Heart left ventricle (tissue), 13 donors: ENCODE data around the gene RAG1.

Experiments used
- POLR2A ChIP-seq, 2 donors: fragments of 450-650 bp; IDR thresholded peaks; one replicate each; pipeline ENCODE4 v1.6.1; 2017; ENCODE audit warnings: antibody characterized with exemption in 2 of 2, mild to moderate bottlenecking in 2 of 2, moderate library complexity in 2 of 2
- TF ChIP-seq, protein P1 (sequence below), 12 donors: fragments of 200-600 bp; sonication (generic) in 4 of 12; IDR thresholded peaks; one replicate each; pipeline versions ENCODE4 v1.5.0 to v1.8.0; 2018 to 2022; ENCODE audit warnings: antibody characterized with exemption in 12 of 12, mild to moderate bottlenecking in 5 of 12
- donor health status: ischemic (EF 13 %, LVEDD 7.1; RV severe dilation, severe dysfunction).
- donor health status: DM: no; HTN: yes; CAD: no.
- donor health status: DM: no; HTN: no; CAD: no.
- donor health status: ischemic (EF 25% LVEDD 6.9; RV normal size, moderate dysfunction).
- donor health status: ischemic (EF 25% LVEDD 5.7; RV mildly dilated, moderate dysfunction).
- donor health status: ischemic (EF 35%, LVEDD 5.7; RV mildly dilated, moderate dysfunction).
- donor health status: nonischemic (EF 11% LVEDD 7.7; RV severe dilation, severe dysfunction).
- donor health status: DM: yes; HTN: yes; CAD: no.
- donor health status: PGD.
- donor health status: ischemic (EF 29% LVEDD 5.4; RV normal size, mild dysfunction).
- donor health status: nonischemic (EF 23%, LVEDD 6.1; RV moderate dilation, normal function).

DNA sequence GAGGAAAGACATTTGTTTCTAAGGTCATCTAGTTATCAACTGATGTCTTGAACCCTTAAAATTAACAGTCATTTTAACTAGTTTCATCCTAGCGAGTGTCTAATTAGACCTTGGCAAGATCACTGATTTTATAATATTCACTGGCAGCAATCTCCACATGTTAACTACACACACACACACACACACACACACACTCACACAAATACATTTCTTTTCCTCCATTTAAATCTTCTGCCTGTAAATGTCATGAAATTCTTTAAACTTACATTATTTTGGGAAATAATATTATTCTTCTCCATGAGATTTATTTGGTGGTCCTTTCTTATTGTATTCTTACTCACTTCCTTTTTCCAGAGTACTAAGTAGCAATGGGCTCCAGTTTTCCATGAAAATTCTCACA is 23.6 kb downstream of the RAG1 start:
- TF ChIP-seq, protein P1, sequence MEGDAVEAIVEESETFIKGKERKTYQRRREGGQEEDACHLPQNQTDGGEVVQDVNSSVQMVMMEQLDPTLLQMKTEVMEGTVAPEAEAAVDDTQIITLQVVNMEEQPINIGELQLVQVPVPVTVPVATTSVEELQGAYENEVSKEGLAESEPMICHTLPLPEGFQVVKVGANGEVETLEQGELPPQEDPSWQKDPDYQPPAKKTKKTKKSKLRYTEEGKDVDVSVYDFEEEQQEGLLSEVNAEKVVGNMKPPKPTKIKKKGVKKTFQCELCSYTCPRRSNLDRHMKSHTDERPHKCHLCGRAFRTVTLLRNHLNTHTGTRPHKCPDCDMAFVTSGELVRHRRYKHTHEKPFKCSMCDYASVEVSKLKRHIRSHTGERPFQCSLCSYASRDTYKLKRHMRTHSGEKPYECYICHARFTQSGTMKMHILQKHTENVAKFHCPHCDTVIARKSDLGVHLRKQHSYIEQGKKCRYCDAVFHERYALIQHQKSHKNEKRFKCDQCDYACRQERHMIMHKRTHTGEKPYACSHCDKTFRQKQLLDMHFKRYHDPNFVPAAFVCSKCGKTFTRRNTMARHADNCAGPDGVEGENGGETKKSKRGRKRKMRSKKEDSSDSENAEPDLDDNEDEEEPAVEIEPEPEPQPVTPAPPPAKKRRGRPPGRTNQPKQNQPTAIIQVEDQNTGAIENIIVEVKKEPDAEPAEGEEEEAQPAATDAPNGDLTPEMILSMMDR (IDR thresholded peaks at IDR 0.05) = no peak
- no peak for TF ChIP-seq POLR2A (IDR thresholded peaks at IDR 0.05)
